Stimulated activated CD4-positive, alpha-beta T cell treated with anti-CD3 and anti-CD28 coated beads, Interleukin-12 subunit alpha, Interleukin-12 subunit beta, amount 100 ng/mL, for 4 hours (primary cell): ENCODE data around the gene ANKRD33.
A peak's percentile ranks its signal among the peaks of the same experiment; 100 is the strongest.

ENCODE experiments used
- DNase-seq: peaks from one replicate; pipeline ENCODE4 v3.0.0-alpha.2; 2020

Gene ANKRD33

GRCh38 chr12:51862947-51863346, 25.0 kb upstream of the ANKRD33 start:
- no peak for DNase-seq

- DNase-seq = no peak
These were observed 24.5 kb upstream of the ANKRD33 start for GRCh38 chr12:51863363-51863932.

GRCh38 chr12:51863933-51864832, 23.7 kb upstream of the ANKRD33 start:
- DNase-seq = peak; percentile 16

GRCh38 chr12:51864833-51865670, 22.9 kb upstream of the ANKRD33 start:
- no peak for DNase-seq

GRCh38 chr12:51865757-51866270, 22.1 kb upstream of the ANKRD33 start:
- DNase-seq = no peak

- no peak for DNase-seq
These were observed 21.6 kb upstream of the ANKRD33 start for GRCh38 chr12:51866324-51866723.

- no peak for DNase-seq
These were observed 21.1 kb upstream of the ANKRD33 start for GRCh38 chr12:51866762-51867161.

GRCh38 chr12:51867371-51867770, 20.5 kb upstream of the ANKRD33 start:
- no peak for DNase-seq

GRCh38 chr12:51867796-51868428, 20.0 kb upstream of the ANKRD33 start:
- no peak for DNase-seq

- DNase-seq = no peak
These were observed 18.9 kb upstream of the ANKRD33 start for GRCh38 chr12:51868821-51869495.

- no peak for DNase-seq
These were observed 18.4 kb upstream of the ANKRD33 start for GRCh38 chr12:51869496-51869865.

- no peak for DNase-seq
These were observed 18.0 kb upstream of the ANKRD33 start for GRCh38 chr12:51869931-51870330.

GRCh38 chr12:51870504-51870903, 17.4 kb upstream of the ANKRD33 start:
- DNase-seq = no peak

- no peak for DNase-seq
These were observed 16.8 kb upstream of the ANKRD33 start for GRCh38 chr12:51871126-51871525.

- no peak for DNase-seq
These were observed 15.8 kb upstream of the ANKRD33 start for GRCh38 chr12:51871918-51872688.

- DNase-seq = no peak
These were observed 15.3 kb upstream of the ANKRD33 start for GRCh38 chr12:51872689-51872981.

- DNase-seq = no peak
These were observed 14.5 kb upstream of the ANKRD33 start for GRCh38 chr12:51873251-51873994.

GRCh38 chr12:51874000-51874399, 13.9 kb upstream of the ANKRD33 start:
- DNase-seq = no peak

- DNase-seq = no peak
These were observed 13.4 kb upstream of the ANKRD33 start for GRCh38 chr12:51874486-51874885.

- no peak for DNase-seq
These were observed 8.8 kb upstream of the ANKRD33 start for GRCh38 chr12:51879102-51879501.

- DNase-seq = no peak
These were observed 4.6 kb upstream of the ANKRD33 start for GRCh38 chr12:51883295-51883694.
